Stomach (tissue), 4 donors: ENCODE results near the gene CMIP.

Experiments
- CTCF ChIP-seq, 7 experiments: fragments of 450-650 bp in 4 of 7; fragments of 200-600 bp in 3 of 7; sonication (generic) in 3 of 7; IDR thresholded peaks; one replicate each; pipeline ENCODE4 v1.5.1; 2016 to 2019; ENCODE audit warnings: antibody characterized with exemption in 7 of 7, control low read depth in 2 of 7, mild to moderate bottlenecking in 1 of 7
- EP300 ChIP-seq: sonication (generic); formaldehyde crosslinking; IDR thresholded peaks from one replicate; pipeline ENCODE4 v1.6.1; 2017; ENCODE audit warnings: antibody characterized with exemption
- POLR2A ChIP-seq, 4 donors: fragments of 450-650 bp; IDR thresholded peaks; one replicate each; pipeline ENCODE4 v1.6.1; 2016; ENCODE audit warnings: antibody characterized with exemption in 4 of 4, control low read depth in 2 of 4, mild to moderate bottlenecking in 1 of 4, moderate library complexity in 1 of 4
- POLR2AphosphoS5 ChIP-seq, 3 donors: sonication (generic); formaldehyde crosslinking; IDR thresholded peaks; one replicate each; pipeline ENCODE4 v1.6.1; 2016; ENCODE audit warnings: antibody characterized with exemption in 3 of 3

DNA sequence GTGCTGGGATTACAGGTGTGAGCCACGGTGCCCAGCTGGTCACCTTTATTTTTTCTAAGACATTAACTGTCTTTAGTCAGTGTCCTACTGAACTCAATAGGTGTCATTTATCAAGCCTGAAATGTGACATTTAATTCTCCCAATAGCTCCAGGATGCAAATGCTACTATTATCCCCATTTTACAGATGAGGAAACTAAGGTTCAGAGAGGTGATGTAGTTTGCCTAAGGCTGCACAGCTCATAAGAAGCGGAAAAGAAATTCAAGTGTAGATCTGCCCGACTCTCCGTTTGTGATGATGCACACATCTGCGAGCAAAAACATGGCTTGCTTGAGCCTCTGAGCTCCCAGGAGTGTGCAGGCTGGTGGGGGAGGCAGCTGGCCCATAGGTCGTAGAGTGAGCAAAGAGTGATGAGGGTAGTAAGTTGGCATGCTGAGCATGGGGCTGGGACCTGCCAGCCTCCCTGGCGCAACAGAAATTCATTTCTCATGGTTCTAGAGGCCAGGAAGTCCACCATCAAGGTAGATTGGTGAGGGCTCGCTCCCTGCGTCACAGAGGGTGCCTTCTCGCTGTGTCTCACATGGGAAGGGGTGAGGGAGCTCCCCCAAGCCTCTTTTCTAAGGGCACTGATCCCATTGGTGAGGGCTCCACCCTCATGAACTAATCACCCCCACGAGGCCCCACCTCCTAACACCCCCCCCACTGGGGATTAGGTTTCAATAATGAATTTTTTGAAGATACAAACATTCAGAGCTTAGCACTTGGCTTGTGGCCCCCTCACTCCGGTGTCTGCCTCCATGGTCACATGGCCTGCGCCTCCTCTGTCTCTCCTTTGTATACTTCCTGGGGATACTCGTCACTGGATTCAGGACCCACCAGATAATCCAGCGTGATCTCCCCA lies 193.0 kb downstream of the CMIP start:
- no peak for TF ChIP-seq POLR2A (IDR thresholded peaks at IDR 0.05)
- no peak for TF ChIP-seq CTCF (IDR thresholded peaks at IDR 0.05)
- no peak for TF ChIP-seq EP300
- no peak for TF ChIP-seq POLR2AphosphoS5 (IDR thresholded peaks at IDR 0.05)
